Nephron (organoid): ENCODE measurements around the gene ASIC5.
A peak's percentile ranks its signal among the peaks of the same experiment; 100 is the strongest.

Experiments
- H3K27ac Mint-ChIP-seq, 3 experiments: 2 replicates each; pipeline ENCODE4 v1.8.0; 2020; ENCODE audit warnings: mixed read lengths in 3 of 3, mild to moderate bottlenecking in 2 of 3, moderate library complexity in 1 of 3
- H3K27me3 Mint-ChIP-seq: 2 replicates; pipeline ENCODE4 v1.8.0; 2021; ENCODE audit warnings: low read depth, mild to moderate bottlenecking, moderate library complexity, mixed read lengths
- H3K36me3 Mint-ChIP-seq: 2 replicates; pipeline ENCODE4 v1.8.0; 2020; ENCODE audit warnings: low read depth, mixed read lengths
- H3K4me1 Mint-ChIP-seq: 2 replicates; pipeline ENCODE4 v1.8.0; 2020; ENCODE audit warnings: mixed read lengths
- H3K4me3 Mint-ChIP-seq, 3 experiments: 2 replicates each; pipeline ENCODE4 v1.8.0; 2020; ENCODE audit warnings: mild to moderate bottlenecking in 3 of 3, mixed read lengths in 3 of 3, moderate library complexity in 2 of 3
- H3K9me3 Mint-ChIP-seq: 2 replicates; pipeline ENCODE4 v1.8.0; 2020; ENCODE audit warnings: mixed read lengths
- TF ChIP-seq, protein P1 (sequence below), 3 experiments: fragments of 200-600 bp; sonication (generic); IDR thresholded peaks; one replicate each; pipeline ENCODE4 v1.5.0; 2021; ENCODE audit warnings: antibody characterized with exemption in 3 of 3; ENCODE audit not compliant: unreplicated experiment in 3 of 3

Gene ASIC5

DNA sequence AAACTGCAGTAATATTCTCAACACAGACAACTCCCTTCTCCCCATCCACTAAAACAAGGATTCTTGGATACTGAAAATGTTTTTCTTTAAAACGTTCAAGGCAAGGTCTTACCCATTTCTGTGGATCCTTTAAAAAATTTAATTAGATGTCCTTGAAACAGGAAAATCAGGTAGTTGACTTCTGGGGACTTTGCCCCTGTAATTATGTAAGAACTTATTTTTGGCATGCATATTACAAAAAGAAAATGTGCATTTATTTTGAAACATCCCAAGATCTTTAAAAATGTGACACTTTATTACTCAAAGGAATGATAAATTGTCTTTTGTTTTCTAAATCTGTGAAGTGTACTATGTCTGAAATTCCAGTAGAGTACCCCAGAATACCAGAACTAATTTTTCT is 81.4 kb downstream of the ASIC5 start:
- H3K4me3 Mint-ChIP-seq: no peak overlapping the region

DNA sequence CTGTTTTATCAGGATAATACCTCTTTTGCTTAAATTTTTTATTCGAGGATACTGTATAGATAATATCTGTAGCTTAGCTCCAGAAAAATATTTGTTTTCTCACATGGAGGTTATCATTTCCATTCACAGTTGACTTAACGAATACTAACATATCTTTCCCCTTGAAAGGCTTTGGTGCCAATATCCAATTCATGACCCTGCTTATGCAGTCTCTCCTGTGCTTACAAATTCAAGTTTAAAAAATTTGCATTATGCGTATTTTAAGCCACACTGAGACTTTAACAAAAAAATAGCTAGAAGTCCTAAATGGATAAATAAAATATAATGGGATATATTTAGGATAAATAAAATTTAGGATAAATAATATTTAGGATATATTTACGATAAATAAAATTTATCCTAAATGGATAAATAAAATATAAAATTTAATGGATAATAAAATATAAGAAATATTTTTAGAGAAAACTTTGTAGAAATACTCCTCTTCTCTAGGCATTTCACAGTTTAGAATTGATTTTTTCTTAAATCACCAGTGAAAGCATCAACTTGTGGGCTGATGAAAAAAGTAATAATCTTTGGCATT is 84.7 kb downstream of the ASIC5 start:
- peaks cover 13% of the 10 kb centered on the region for H3K4me1 Mint-ChIP-seq
- no peaks in the 10 kb centered on the region for H3K27me3 Mint-ChIP-seq
- H3K4me3 Mint-ChIP-seq: no peak overlapping the region
- H3K36me3 Mint-ChIP-seq: peaks cover 22% of the 10 kb centered on the region
- TF ChIP-seq, protein P1, sequence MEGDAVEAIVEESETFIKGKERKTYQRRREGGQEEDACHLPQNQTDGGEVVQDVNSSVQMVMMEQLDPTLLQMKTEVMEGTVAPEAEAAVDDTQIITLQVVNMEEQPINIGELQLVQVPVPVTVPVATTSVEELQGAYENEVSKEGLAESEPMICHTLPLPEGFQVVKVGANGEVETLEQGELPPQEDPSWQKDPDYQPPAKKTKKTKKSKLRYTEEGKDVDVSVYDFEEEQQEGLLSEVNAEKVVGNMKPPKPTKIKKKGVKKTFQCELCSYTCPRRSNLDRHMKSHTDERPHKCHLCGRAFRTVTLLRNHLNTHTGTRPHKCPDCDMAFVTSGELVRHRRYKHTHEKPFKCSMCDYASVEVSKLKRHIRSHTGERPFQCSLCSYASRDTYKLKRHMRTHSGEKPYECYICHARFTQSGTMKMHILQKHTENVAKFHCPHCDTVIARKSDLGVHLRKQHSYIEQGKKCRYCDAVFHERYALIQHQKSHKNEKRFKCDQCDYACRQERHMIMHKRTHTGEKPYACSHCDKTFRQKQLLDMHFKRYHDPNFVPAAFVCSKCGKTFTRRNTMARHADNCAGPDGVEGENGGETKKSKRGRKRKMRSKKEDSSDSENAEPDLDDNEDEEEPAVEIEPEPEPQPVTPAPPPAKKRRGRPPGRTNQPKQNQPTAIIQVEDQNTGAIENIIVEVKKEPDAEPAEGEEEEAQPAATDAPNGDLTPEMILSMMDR (IDR thresholded peaks at IDR 0.05; ENCODE audit: unreplicated experiment in 3 of 3): no peak
- H3K9me3 Mint-ChIP-seq: no peaks in the 10 kb centered on the region
- H3K27ac Mint-ChIP-seq: no peak overlapping the region

More for the DNA sequence above, 81.4 kb downstream of the ASIC5 start:
- H3K4me1 Mint-ChIP-seq: peaks cover 18% of the 10 kb centered on the region
- H3K36me3 Mint-ChIP-seq: peaks cover 18% of the 10 kb centered on the region
- peak overlapping the region in 1 of 3 experiments; percentile 19 for H3K27ac Mint-ChIP-seq
- no peaks in the 10 kb centered on the region for H3K27me3 Mint-ChIP-seq
- TF ChIP-seq, protein P1 (IDR thresholded peaks at IDR 0.05; ENCODE audit: unreplicated experiment in 3 of 3): no peak
- H3K9me3 Mint-ChIP-seq: no peaks in the 10 kb centered on the region

GRCh38 chr4:155780775-155781174 is 85.3 kb downstream of the ASIC5 start:
- Mint-ChIP-seq H3K36me3 (peaks cover 25% of the 10 kb centered on the region), H3K9me3 (no peaks in the 10 kb centered on the region), H3K27ac (no peak overlapping the region), H3K4me3 (no peak overlapping the region), H3K27me3 (no peaks in the 10 kb centered on the region), H3K4me1 (peaks cover 13% of the 10 kb centered on the region)
- TF ChIP-seq, protein P1 (IDR thresholded peaks at IDR 0.05; ENCODE audit: unreplicated experiment in 3 of 3): no peak
